SU-DHL-6 (cell line): Measurements from ENCODE around the gene MMAB.

ENCODE experiments used
- H2AFZ ChIP-seq: fragments of 200-600 bp; sonication (generic); 2 replicates; pipeline ENCODE4 v1.6.1; 2014; ENCODE audit warnings: low read depth, mild to moderate bottlenecking, moderate library complexity, mixed read lengths, antibody characterized with exemption, low read length; ENCODE audit not compliant: severe bottlenecking
- H3F3A ChIP-seq: fragments of 200-600 bp; shearing (Covaris generic); 2 replicates; pipeline ENCODE4 v1.6.0; 2016; ENCODE audit warnings: antibody characterized with exemption, mild to moderate bottlenecking; ENCODE audit not compliant: insufficient read depth
- H3K27ac ChIP-seq: fragments of 200-600 bp; sonication (generic); 2 replicates; pipeline ENCODE4 v1.5.1; 2016; ENCODE audit warnings: low read depth, mild to moderate bottlenecking, low read length, moderate library complexity, mixed read lengths
- H3K27me3 ChIP-seq: fragments of 200-600 bp; sonication (generic), shearing (Covaris generic); 2 replicates; pipeline ENCODE4 v1.6.0; 2014; ENCODE audit warnings: mild to moderate bottlenecking, low read length
- H3K36me3 ChIP-seq: fragments of 200-600 bp; sonication (generic); 2 replicates; pipeline ENCODE4 v1.6.1; 2014; ENCODE audit warnings: mild to moderate bottlenecking, low read length, mixed read lengths
- H3K4me2 ChIP-seq: fragments of 300-600, 200-600 bp; shearing (Covaris generic), sonication (generic); 2 replicates; pipeline ENCODE4 v1.6.0; 2014; ENCODE audit warnings: low read length, low read depth, mild to moderate bottlenecking; ENCODE audit not compliant: poor library complexity, severe bottlenecking
- H3K4me3 ChIP-seq: fragments of 200-600 bp; sonication (generic); 2 replicates; pipeline ENCODE4 v1.5.1; 2014; ENCODE audit warnings: antibody characterized with exemption, low read length, mild to moderate bottlenecking, mixed read lengths; ENCODE audit not compliant: insufficient read depth, poor library complexity, severe bottlenecking
- H3K79me2 ChIP-seq: fragments of 200-600 bp; sonication (generic); 2 replicates; pipeline ENCODE4 v1.6.1; 2014; ENCODE audit warnings: mild to moderate bottlenecking, low read length, moderate library complexity; ENCODE audit not compliant: insufficient read depth
- H3K9ac ChIP-seq: fragments of 200-600 bp; sonication (generic); 2 replicates; pipeline ENCODE4 v1.7.0; 2014; ENCODE audit warnings: mild to moderate bottlenecking, low read length
- H3K9me2 ChIP-seq: fragments of 200-600 bp; sonication (generic); replicated peaks from 2 replicates; pipeline ENCODE4 v1.6.1; 2014; ENCODE audit warnings: low read length; ENCODE audit not compliant: insufficient read depth
- H3K9me3 ChIP-seq: fragments of 200-600 bp; sonication (generic); 2 replicates; pipeline ENCODE4 v1.6.1; 2014; ENCODE audit warnings: low read length, mixed read lengths; ENCODE audit not compliant: insufficient read depth
- H4K20me1 ChIP-seq: fragments of 200-600 bp; sonication (generic); 2 replicates; pipeline ENCODE4 v1.6.1; 2014; ENCODE audit warnings: low read depth, mild to moderate bottlenecking, antibody characterized with exemption, low read length, moderate library complexity, mixed read lengths
- CTCF ChIP-seq: fragments of 200-600 bp; sonication (generic); IDR thresholded peaks from one replicate; pipeline ENCODE4 v1.5.1; 2017; ENCODE audit warnings: antibody characterized with exemption, mild to moderate bottlenecking, low read length, moderate library complexity; ENCODE audit not compliant: insufficient read depth, poor library complexity, severe bottlenecking
- EZH2phosphoT487 ChIP-seq: fragments of 200-600 bp; sonication (generic), shearing (Covaris generic); conservative IDR thresholded peaks from 2 replicates; pipeline ENCODE4 v1.6.1; 2018; ENCODE audit warnings: mild to moderate bottlenecking, antibody characterized with exemption, low read length, moderate library complexity, mixed read lengths

The MMAB gene

DNA sequence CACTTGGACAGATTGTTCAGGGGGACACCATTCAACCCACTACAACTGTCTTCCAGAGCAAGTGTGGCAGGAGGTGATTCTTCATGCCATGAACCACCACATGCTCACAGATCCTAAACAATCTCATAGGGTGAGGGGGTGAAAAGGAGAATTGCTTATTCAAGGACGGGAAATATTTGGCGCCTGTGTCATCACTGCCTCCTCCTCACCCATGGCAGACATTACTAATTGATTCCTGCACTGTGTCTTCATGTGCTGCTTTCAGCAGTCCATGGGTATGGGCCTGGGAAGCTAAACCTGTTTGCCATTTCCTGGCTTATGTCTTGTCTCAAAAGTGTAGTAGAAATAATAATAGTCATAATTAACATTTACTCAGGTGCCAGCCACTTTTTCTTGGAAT, 31.3 kb downstream of the MMAB start:
- no peak overlapping the region for H3K27ac ChIP-seq

GRCh38 chr12:109541413-109541726, 31.9 kb downstream of the MMAB start:
- H2AFZ ChIP-seq = no peak overlapping the region
- TF ChIP-seq CTCF (no peak), EZH2phosphoT487 (no peak)
- no peaks in the 10 kb centered on the region for H3K36me3 ChIP-seq
- no peak overlapping the region for H3K4me2 ChIP-seq
- H3K27ac ChIP-seq = no peak overlapping the region
- H3K79me2 ChIP-seq = no peaks in the 10 kb centered on the region
- H3K9me3 ChIP-seq = no peaks in the 10 kb centered on the region
- no peak overlapping the region for H3K9ac ChIP-seq
- H3K27me3 ChIP-seq = no peaks in the 10 kb centered on the region
- no peak overlapping the region for H3K4me3 ChIP-seq
- no peaks in the 10 kb centered on the region for H3F3A ChIP-seq
- no peaks in the 10 kb centered on the region for H3K9me2 ChIP-seq
- no peaks in the 10 kb centered on the region for H4K20me1 ChIP-seq

More for the DNA sequence above, 31.3 kb downstream of the MMAB start:
- H3K4me3 ChIP-seq = no peak overlapping the region
- H3K79me2 ChIP-seq = no peaks in the 10 kb centered on the region
- H3K27me3 ChIP-seq = no peaks in the 10 kb centered on the region
- no peak overlapping the region for H3K9ac ChIP-seq
- H3K4me2 ChIP-seq = no peak overlapping the region
- TF ChIP-seq CTCF = no peak
- TF ChIP-seq EZH2phosphoT487 = no peak
- no peaks in the 10 kb centered on the region for H3K9me2 ChIP-seq
- no peaks in the 10 kb centered on the region for H4K20me1 ChIP-seq
- no peaks in the 10 kb centered on the region for H3K36me3 ChIP-seq
- H3F3A ChIP-seq = no peaks in the 10 kb centered on the region
- H2AFZ ChIP-seq = no peak overlapping the region
- H3K9me3 ChIP-seq = no peaks in the 10 kb centered on the region

DNA sequence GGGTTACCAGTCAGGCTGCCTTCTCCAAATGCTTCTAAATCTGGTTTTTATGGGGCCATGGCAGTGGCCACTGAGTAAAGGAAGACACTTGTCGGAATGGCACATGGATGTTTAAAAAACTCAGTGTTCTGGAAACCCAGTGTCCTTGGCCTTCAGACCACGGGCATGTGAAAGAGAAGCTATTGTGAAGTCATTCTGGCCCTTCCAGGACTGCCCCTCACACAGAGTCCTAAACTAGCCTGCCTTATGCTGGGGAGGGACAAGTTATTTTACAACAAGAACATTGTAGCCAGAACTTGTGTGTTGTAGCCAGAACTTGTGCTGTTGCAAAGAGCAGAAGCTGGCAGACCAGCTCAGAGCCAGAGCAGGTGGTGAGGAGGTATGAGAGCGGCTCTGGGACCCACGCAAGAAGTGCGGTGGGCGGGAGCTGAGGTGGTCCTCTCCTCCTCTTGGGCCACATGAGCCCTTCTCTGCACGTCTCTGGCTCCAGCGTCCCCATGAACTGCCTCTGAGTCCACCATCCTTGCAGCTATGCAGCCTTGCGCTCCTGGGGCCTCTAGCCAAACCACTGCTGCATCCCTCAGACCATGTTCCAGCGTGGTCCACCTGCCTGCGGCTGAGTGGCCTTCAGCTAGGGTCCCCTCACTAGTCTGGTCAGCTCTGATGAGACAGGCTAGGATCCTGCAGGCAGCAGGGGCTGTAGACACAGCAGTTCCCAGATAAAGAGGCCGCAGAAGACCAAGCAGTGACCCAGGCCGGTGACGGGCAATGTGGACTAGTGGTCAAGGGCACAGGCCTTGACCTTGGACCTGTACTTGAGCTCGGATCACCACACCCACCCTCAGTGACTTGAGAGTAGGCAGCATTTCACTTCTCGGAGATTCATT, 32.5 kb downstream of the MMAB start:
- H2AFZ ChIP-seq = no peak overlapping the region
- H3K27me3 ChIP-seq = no peaks in the 10 kb centered on the region
- H3K9ac ChIP-seq = no peak overlapping the region
- H3F3A ChIP-seq = no peaks in the 10 kb centered on the region
- no peaks in the 10 kb centered on the region for H3K9me2 ChIP-seq
- no peaks in the 10 kb centered on the region for H3K79me2 ChIP-seq
- TF ChIP-seq CTCF = no peak
- TF ChIP-seq EZH2phosphoT487 = no peak
- no peaks in the 10 kb centered on the region for H4K20me1 ChIP-seq
- no peak overlapping the region for H3K27ac ChIP-seq
- H3K4me3 ChIP-seq = no peak overlapping the region
- no peaks in the 10 kb centered on the region for H3K36me3 ChIP-seq
- H3K9me3 ChIP-seq = no peaks in the 10 kb centered on the region
- no peak overlapping the region for H3K4me2 ChIP-seq
